Hepatocyte (in vitro differentiated cells): ENCODE data around the gene GRM8. TPM values are rescaled to one million over a fixed set of nuclear protein-coding genes. Genes with fewer than 3 reads are reported as not detected.

Source experiments
- DNase-seq: peaks from one replicate; pipeline ENCODE4 v3.0.0-alpha.2; 2016; ENCODE audit warnings: low spot score
- H2AFZ ChIP-seq: fragments of 200-600 bp; sonication (generic); 2 replicates; pipeline ENCODE4 v1.6.0; 2016; ENCODE audit warnings: antibody characterized with exemption, mild to moderate bottlenecking
- H3K27ac ChIP-seq: fragments of 200-600 bp; sonication (generic); 2 replicates; pipeline ENCODE4 v1.5.1; 2016; ENCODE audit warnings: mild to moderate bottlenecking
- H3K27me3 ChIP-seq: fragments of 200-600 bp; sonication (generic); 2 replicates; pipeline ENCODE4 v1.6.1; 2016
- H3K36me3 ChIP-seq: fragments of 200-600 bp; sonication (generic); replicated peaks from 2 replicates; pipeline ENCODE4 v1.5.1; 2016; ENCODE audit warnings: low read depth; ENCODE audit not compliant: insufficient read depth
- H3K4me1 ChIP-seq: fragments of 200-600 bp; sonication (generic); 2 replicates; pipeline ENCODE4 v1.5.1; 2016; ENCODE audit warnings: mild to moderate bottlenecking, moderate library complexity; ENCODE audit not compliant: insufficient read depth
- H3K4me2 ChIP-seq: fragments of 200-600 bp; sonication (generic); 2 replicates; pipeline ENCODE4 v1.6.0; 2016
- H3K4me3 ChIP-seq: fragments of 200-600 bp; sonication (generic); 2 replicates; pipeline ENCODE4 v1.5.1; 2016; ENCODE audit warnings: mild to moderate bottlenecking
- H3K79me2 ChIP-seq: fragments of 200-600 bp; sonication (generic); 2 replicates; pipeline ENCODE4 v1.6.0; 2017; ENCODE audit warnings: mild to moderate bottlenecking
- H3K9me2 ChIP-seq: fragments of 200-600 bp; sonication (generic); replicated peaks from 2 replicates; pipeline ENCODE4 v1.6.0; 2017; ENCODE audit warnings: mild to moderate bottlenecking; ENCODE audit not compliant: insufficient read depth
- H3K9me3 ChIP-seq: fragments of 200-600 bp; sonication (generic); 2 replicates; pipeline ENCODE4 v1.5.1; 2016; ENCODE audit warnings: low read depth, mild to moderate bottlenecking
- H4K20me1 ChIP-seq: fragments of 200-600 bp; sonication (generic); 2 replicates; pipeline ENCODE4 v1.6.0; 2016; ENCODE audit warnings: mild to moderate bottlenecking; ENCODE audit not compliant: insufficient read depth, poor library complexity, severe bottlenecking
- CTCF ChIP-seq: fragments of 200-600 bp; sonication (generic); IDR thresholded peaks from 2 replicates; pipeline ENCODE4 v1.5.1; 2016; ENCODE audit warnings: antibody characterized with exemption, mild to moderate bottlenecking; ENCODE audit not compliant: poor library complexity
- EZH2 ChIP-seq: fragments of 200-600 bp; sonication (generic); IDR thresholded peaks from 2 replicates; pipeline ENCODE4 v1.6.1; 2016; ENCODE audit warnings: antibody characterized with exemption, mild to moderate bottlenecking, borderline replicate concordance
- EZH2phosphoT487 ChIP-seq: fragments of 200-600 bp; sonication (generic); IDR thresholded peaks from one replicate; pipeline ENCODE4 v1.6.1; 2018; ENCODE audit warnings: antibody characterized with exemption, mild to moderate bottlenecking, low read depth, moderate library complexity; ENCODE audit not compliant: unreplicated experiment, severe bottlenecking
- WGBS: methylation state at CpG from one replicate; pipeline ENCODE4 v1.1.6; 2016; ENCODE audit warnings: low lambda C conversion rate; ENCODE audit errors: missing lambda C conversion rate; 5-methylcytosine and 5-hydroxymethylcytosine counted together
- polyA plus RNA-seq: library from polyadenylated mRNA; unstranded; fragments of >200 nt; fragmentation: Nextera tagmentation; extraction: Ambion mirVana; gene quantifications from 2 replicates; pipeline ENCODE4 v1.2.1, GENCODE V29; 2016
- total RNA-seq: library from RNA; depleted of rRNA; stranded (reverse); fragments of >200 nt; gene quantifications from 2 replicates; pipeline ENCODE4 v1.2.3, GENCODE V29; 2014

GRM8 gene
- total and polyA plus RNA-seq, 2 experiments from 2014 or later = 0.62 to 4.5 TPM

GRCh38 chr7:127254163-127254684 lies 1.5 kb upstream of the GRM8 start:
- no peak overlapping the region for H3K4me3 ChIP-seq
- no peaks in the 10 kb centered on the region for H3K79me2 ChIP-seq
- no peak overlapping the region for H3K27ac ChIP-seq
- H3K4me2 ChIP-seq = peak overlapping the region; percentile 99
- peaks cover 11% of the 10 kb centered on the region for H3K4me1 ChIP-seq
- no peaks in the 10 kb centered on the region for H3K9me2 ChIP-seq
- H3K27me3 ChIP-seq = peaks cover 66% of the 10 kb centered on the region
- TF ChIP-seq EZH2phosphoT487 (no peak), CTCF (no peak), EZH2 (no peak)
- no peaks in the 10 kb centered on the region for H4K20me1 ChIP-seq
- WGBS = 39% methylated on average over 11 of the region's 11 CpGs
- no peaks in the 10 kb centered on the region for H3K9me3 ChIP-seq
- no peak overlapping the region for H2AFZ ChIP-seq
- no peaks in the 10 kb centered on the region for H3K36me3 ChIP-seq
- no peak for DNase-seq

- peak overlapping the region; percentile 99 for H2AFZ ChIP-seq
- H3K27me3 ChIP-seq = peaks cover 73% of the 10 kb centered on the region
- peaks cover 11% of the 10 kb centered on the region for H3K4me1 ChIP-seq
- H3K27ac ChIP-seq = no peak overlapping the region
- peak overlapping the region; percentile 86 for H3K4me3 ChIP-seq
- no peaks in the 10 kb centered on the region for H3K9me2 ChIP-seq
- H3K36me3 ChIP-seq = no peaks in the 10 kb centered on the region
- TF ChIP-seq EZH2 = no peak
- peak; percentile 87 for TF ChIP-seq CTCF
- TF ChIP-seq EZH2phosphoT487 = no peak
- H4K20me1 ChIP-seq = no peaks in the 10 kb centered on the region
- no peaks in the 10 kb centered on the region for H3K9me3 ChIP-seq
- DNase-seq = peak; percentile 83
- H3K4me2 ChIP-seq = peak overlapping the region; percentile 99
- WGBS = under 1% methylated on average over 63 of the region's 84 CpGs
- no peaks in the 10 kb centered on the region for H3K79me2 ChIP-seq
These were observed 781 bp upstream of the GRM8 start for GRCh38 chr7:127253281-127254162.

GRCh38 chr7:127252377-127252713 lies 396 bp downstream of the GRM8 start:
- no peak overlapping the region for H3K27ac ChIP-seq
- peak overlapping the region; percentile 86 for H3K4me3 ChIP-seq
- H2AFZ ChIP-seq = peak overlapping the region; percentile 99
- peak; percentile 55 for TF ChIP-seq EZH2phosphoT487
- TF ChIP-seq CTCF = no peak
- peak; percentile 80 for TF ChIP-seq EZH2
- H4K20me1 ChIP-seq = no peaks in the 10 kb centered on the region
- no peaks in the 10 kb centered on the region for H3K36me3 ChIP-seq
- 2% methylated on average over 11 of the region's 11 CpGs for WGBS
- H3K9me3 ChIP-seq = no peaks in the 10 kb centered on the region
- peak overlapping the region; percentile 99 for H3K4me2 ChIP-seq
- DNase-seq = no peak
- no peaks in the 10 kb centered on the region for H3K9me2 ChIP-seq
- H3K4me1 ChIP-seq = peaks cover 11% of the 10 kb centered on the region
- no peaks in the 10 kb centered on the region for H3K79me2 ChIP-seq
- peaks cover 80% of the 10 kb centered on the region for H3K27me3 ChIP-seq
